Measurements from ENCODE around the gene SLC25A42. TPM values are rescaled to one million over a fixed set of nuclear protein-coding genes. Genes with fewer than 3 reads are reported as not detected.

The SLC25A42 gene
- total RNA-seq, 2 donors from 2014 or later = 6.6 to 7.2 TPM

GRCh38 chr19:19028526-19028925, 35.3 kb upstream of the SLC25A42 start:
- Mint-ChIP-seq H3K4me1 (peaks cover 9% of the 10 kb centered on the region), H3K4me3 (no peak overlapping the region), H3K36me3 (ENCODE audit: low read depth) (peaks cover 69% of the 10 kb centered on the region), H3K9me3 (no peaks in the 10 kb centered on the region), H3K27ac (no peak overlapping the region), H3K27me3 (ENCODE audit: insufficient read depth) (no peaks in the 10 kb centered on the region)
- DNase-seq = no peak
- WGBS, 2 experiments (ENCODE audit: insufficient coverage in 1 of 2, insufficient read length in 1 of 2) = 97 to 98% methylated on average over 8 to 9 of the region's 9 CpGs
- H3K4me3 ChIP-seq (ENCODE audit: low read length) = no peak overlapping the region
- peaks cover 73% of the 10 kb centered on the region for H3K36me3 ChIP-seq (ENCODE audit: control insufficient read depth, insufficient read depth, low read length)
- TF ChIP-seq CTCF (conservative IDR thresholded peaks at IDR 0.05) = no peak
- H3K27ac ChIP-seq (ENCODE audit: low read depth, low read length) = no peak overlapping the region
- H3K27me3 ChIP-seq (ENCODE audit: control insufficient read depth, insufficient read depth, low read length, poor library complexity, severe bottlenecking) = no peaks in the 10 kb centered on the region
- no peak overlapping the region for H3K9ac ChIP-seq (ENCODE audit: extremely low read depth, low read length, poor library complexity, severe bottlenecking)
- H3K9me3 ChIP-seq (ENCODE audit: control insufficient read depth, low read length) = no peaks in the 10 kb centered on the region
- no peaks in the 10 kb centered on the region for H3K4me1 ChIP-seq (ENCODE audit: control insufficient read depth, insufficient read depth, low read length)

- no peak overlapping the region for H3K27ac ChIP-seq (ENCODE audit: low read depth, low read length)
Observed at GRCh38 chr19:19031891-19032290, 31.9 kb upstream of the SLC25A42 start.

GRCh38 chr19:19032420-19033175, 31.2 kb upstream of the SLC25A42 start:
- peak overlapping the region; percentile 83 for H3K27ac ChIP-seq (ENCODE audit: low read depth, low read length)
- Mint-ChIP-seq H3K27me3 (ENCODE audit: insufficient read depth) (no peaks in the 10 kb centered on the region), H3K36me3 (ENCODE audit: low read depth) (peaks cover 58% of the 10 kb centered on the region), H3K9me3 (peaks cover 13% of the 10 kb centered on the region), H3K27ac (peak overlapping the region; percentile 95), H3K4me3 (peak overlapping the region; percentile 86), H3K4me1 (peaks cover 13% of the 10 kb centered on the region)
- H3K4me3 ChIP-seq (ENCODE audit: low read length) = peak overlapping the region; percentile 91
- H3K9me3 ChIP-seq (ENCODE audit: control insufficient read depth, low read length) = peaks cover 7% of the 10 kb centered on the region
- 1 to 7% methylated on average over 7 to 31 of the region's 31 CpGs for WGBS, 2 experiments (ENCODE audit: insufficient coverage in 1 of 2, insufficient read length in 1 of 2)
- H3K4me1 ChIP-seq (ENCODE audit: control insufficient read depth, insufficient read depth, low read length) = no peaks in the 10 kb centered on the region
- peaks cover 58% of the 10 kb centered on the region for H3K36me3 ChIP-seq (ENCODE audit: control insufficient read depth, insufficient read depth, low read length)
- no peaks in the 10 kb centered on the region for H3K27me3 ChIP-seq (ENCODE audit: control insufficient read depth, insufficient read depth, low read length, poor library complexity, severe bottlenecking)
- peak; percentile 99 for DNase-seq
- no peak for TF ChIP-seq CTCF (conservative IDR thresholded peaks at IDR 0.05)
- peak overlapping the region; percentile 74 for H3K9ac ChIP-seq (ENCODE audit: extremely low read depth, low read length, poor library complexity, severe bottlenecking)

More at GRCh38 chr19:19031891-19032290, 31.9 kb upstream of the SLC25A42 start:
- peak overlapping the region; percentile 95 for H3K27ac Mint-ChIP-seq
- no peaks in the 10 kb centered on the region for H3K9me3 ChIP-seq (ENCODE audit: control insufficient read depth, low read length)
- TF ChIP-seq CTCF (conservative IDR thresholded peaks at IDR 0.05) = no peak
- H3K36me3 Mint-ChIP-seq (ENCODE audit: low read depth) = peaks cover 56% of the 10 kb centered on the region
- no peaks in the 10 kb centered on the region for H3K27me3 ChIP-seq (ENCODE audit: control insufficient read depth, insufficient read depth, low read length, poor library complexity, severe bottlenecking)
- no peaks in the 10 kb centered on the region for H3K27me3 Mint-ChIP-seq (ENCODE audit: insufficient read depth)
- peak overlapping the region; percentile 38 for H3K9ac ChIP-seq (ENCODE audit: extremely low read depth, low read length, poor library complexity, severe bottlenecking)
- DNase-seq = no peak
- H3K4me3 Mint-ChIP-seq = peak overlapping the region; percentile 86
- WGBS, 2 experiments (ENCODE audit: insufficient coverage in 1 of 2, insufficient read length in 1 of 2) = 67 to 89% methylated on average over 3 to 5 of the region's 5 CpGs
- peaks cover 13% of the 10 kb centered on the region for H3K4me1 Mint-ChIP-seq
- H3K36me3 ChIP-seq (ENCODE audit: control insufficient read depth, insufficient read depth, low read length) = peaks cover 57% of the 10 kb centered on the region
- H3K9me3 Mint-ChIP-seq = peaks cover 6% of the 10 kb centered on the region
- no peaks in the 10 kb centered on the region for H3K4me1 ChIP-seq (ENCODE audit: control insufficient read depth, insufficient read depth, low read length)
- peak overlapping the region; percentile 91 for H3K4me3 ChIP-seq (ENCODE audit: low read length)
